ENCODE results near the gene ZMYND8.
"Not testable (repeated sequence)": the region's sequence is repeated elsewhere in the genome, so short reads cannot be mapped to it uniquely, and the experiment has no call there.

The ZMYND8 gene

GRCh38 chr20:47264137-47264769 lies 92.2 kb downstream of the ZMYND8 start:
- DNase-seq = not testable (repeated sequence)

- DNase-seq = no peak
Observed at GRCh38 chr20:47263465-47264084, 92.9 kb downstream of the ZMYND8 start.

- DNase-seq = no peak
Observed at GRCh38 chr20:47263080-47263464, 93.4 kb downstream of the ZMYND8 start.

GRCh38 chr20:47262365-47263013 lies 94.0 kb downstream of the ZMYND8 start:
- DNase-seq = no peak

- DNase-seq = no peak
Observed at GRCh38 chr20:47262008-47262364, 94.5 kb downstream of the ZMYND8 start.

GRCh38 chr20:47261161-47261774 lies 95.2 kb downstream of the ZMYND8 start:
- DNase-seq = not testable (repeated sequence)

GRCh38 chr20:47260540-47261126 lies 95.9 kb downstream of the ZMYND8 start:
- DNase-seq = not testable (repeated sequence)

GRCh38 chr20:47258745-47259695 lies 97.5 kb downstream of the ZMYND8 start:
- DNase-seq = peak; percentile 90 to 97 (median 94)

- DNase-seq = peak in 1 of 4 experiments; percentile 18
Observed at GRCh38 chr20:47257771-47258170, 98.7 kb downstream of the ZMYND8 start.

- no peak for DNase-seq
Observed at GRCh38 chr20:47257256-47257655, 99.2 kb downstream of the ZMYND8 start.

- DNase-seq = no peak
Observed at GRCh38 chr20:47256668-47257236, 99.7 kb downstream of the ZMYND8 start.

- no peak for DNase-seq
Observed at GRCh38 chr20:47253872-47254271, 102.6 kb downstream of the ZMYND8 start.

- DNase-seq = no peak
Observed at GRCh38 chr20:47252879-47253307, 103.6 kb downstream of the ZMYND8 start.

GRCh38 chr20:47251154-47252020 lies 105.1 kb downstream of the ZMYND8 start:
- no peak for DNase-seq

- no peak for DNase-seq
Observed at GRCh38 chr20:47250360-47250759, 106.1 kb downstream of the ZMYND8 start.

GRCh38 chr20:47249913-47250312 lies 106.6 kb downstream of the ZMYND8 start:
- no peak for DNase-seq

- DNase-seq = no peak
Observed at GRCh38 chr20:47248448-47248966, 108.0 kb downstream of the ZMYND8 start.

- DNase-seq = no peak
Observed at GRCh38 chr20:47247972-47248371, 108.5 kb downstream of the ZMYND8 start.

GRCh38 chr20:47246061-47246777 lies 110.3 kb downstream of the ZMYND8 start:
- no peak for DNase-seq

GRCh38 chr20:47245166-47245565 lies 111.3 kb downstream of the ZMYND8 start:
- peak in 2 of 4 experiments; percentile 13 to 17 for DNase-seq
